DOHH2 (cell line): ENCODE results near the gene TMEM107.
A peak's percentile ranks its signal among the peaks of the same experiment; 100 is the strongest.

Experiments
- H3F3A ChIP-seq: fragments of 200-600 bp; sonication (generic), shearing (Covaris generic); 2 replicates; pipeline ENCODE4 v1.6.0; 2016; ENCODE audit warnings: antibody characterized with exemption, mild to moderate bottlenecking; ENCODE audit not compliant: control insufficient read depth, insufficient read depth
- H3K27ac ChIP-seq: fragments of 200-600 bp; sonication (generic); 2 replicates; pipeline ENCODE4 v1.5.1; 2014; ENCODE audit warnings: low read depth, mild to moderate bottlenecking, low read length, moderate library complexity
- H3K27me3 ChIP-seq: fragments of 200-600 bp; sonication (generic); 2 replicates; pipeline ENCODE4 v1.6.1; 2014; ENCODE audit warnings: mild to moderate bottlenecking, low read length, mixed read lengths; ENCODE audit not compliant: control insufficient read depth
- H3K36me3 ChIP-seq: fragments of 200-600 bp; sonication (generic); 2 replicates; pipeline ENCODE4 v1.6.1; 2014; ENCODE audit warnings: mild to moderate bottlenecking, low read length, moderate library complexity, mixed read lengths; ENCODE audit not compliant: control insufficient read depth
- H3K4me1 ChIP-seq: fragments of 200-600 bp; sonication (generic); 2 replicates; pipeline ENCODE4 v1.6.1; 2014; ENCODE audit warnings: mild to moderate bottlenecking, low read length, mixed read lengths; ENCODE audit not compliant: control insufficient read depth
- H3K4me2 ChIP-seq: fragments of 200-600 bp; sonication (generic); 2 replicates; pipeline ENCODE4 v1.6.0; 2014; ENCODE audit warnings: mild to moderate bottlenecking, low read length, moderate library complexity
- H3K4me3 ChIP-seq: fragments of 200-600 bp; sonication (generic); 2 replicates; pipeline ENCODE4 v1.5.1; 2014; ENCODE audit warnings: mild to moderate bottlenecking, low read length, mixed read lengths
- H3K79me2 ChIP-seq: fragments of 200-600 bp; sonication (generic); 2 replicates; pipeline ENCODE4 v1.6.1; 2014; ENCODE audit warnings: mild to moderate bottlenecking, low read length, mixed read lengths; ENCODE audit not compliant: control insufficient read depth
- H3K9me2 ChIP-seq: fragments of 200-600 bp; sonication (generic); replicated peaks from 2 replicates; pipeline ENCODE4 v1.6.1; 2014; ENCODE audit warnings: mild to moderate bottlenecking, low read length, mixed read lengths; ENCODE audit not compliant: control insufficient read depth
- H3K9me3 ChIP-seq: fragments of 200-600 bp; sonication (generic); 2 replicates; pipeline ENCODE4 v1.6.1; 2014; ENCODE audit warnings: antibody characterized with exemption, low read length, mixed read lengths; ENCODE audit not compliant: control insufficient read depth, insufficient read depth
- H4K20me1 ChIP-seq: fragments of 200-600 bp; sonication (generic); 2 replicates; pipeline ENCODE4 v1.6.0; 2014; ENCODE audit warnings: low read depth, mild to moderate bottlenecking, antibody characterized with exemption, low read length, moderate library complexity; ENCODE audit not compliant: control insufficient read depth, insufficient read depth
- CTCF ChIP-seq: fragments of 200-600 bp; sonication (generic); IDR thresholded peaks from one replicate; pipeline ENCODE4 v1.5.1; 2014; ENCODE audit warnings: antibody characterized with exemption, mild to moderate bottlenecking, low read depth, low read length; ENCODE audit not compliant: poor library complexity, severe bottlenecking
- EZH2phosphoT487 ChIP-seq: fragments of 200-600 bp; sonication (generic); IDR thresholded peaks from 2 replicates; pipeline ENCODE4 v1.6.1; 2017; ENCODE audit warnings: borderline replicate concordance, mild to moderate bottlenecking, antibody characterized with exemption, low read length, moderate library complexity, mixed read lengths

Gene TMEM107

GRCh38 chr17:8159032-8159400 lies 17.2 kb downstream of the TMEM107 start:
- TF ChIP-seq CTCF (no peak), EZH2phosphoT487 (no peak)
- peak overlapping the region; percentile 74; the same call in 1 of the 2 replicates for H3K4me2 ChIP-seq
- H3K79me2 ChIP-seq: peaks cover 36% of the 10 kb centered on the region
- H3K4me3 ChIP-seq: no peak overlapping the region
- peaks cover 69% of the 10 kb centered on the region for H3K4me1 ChIP-seq
- no peaks in the 10 kb centered on the region for H3K9me3 ChIP-seq
- H3K36me3 ChIP-seq: peaks cover 43% of the 10 kb centered on the region
- H3K27me3 ChIP-seq: no peaks in the 10 kb centered on the region
- peaks cover 22% of the 10 kb centered on the region for H3F3A ChIP-seq
- H3K9me2 ChIP-seq: no peaks in the 10 kb centered on the region
- H3K27ac ChIP-seq: no peak overlapping the region
- peaks cover 7% of the 10 kb centered on the region; the same call in 1 of the 2 replicates for H4K20me1 ChIP-seq

DNA sequence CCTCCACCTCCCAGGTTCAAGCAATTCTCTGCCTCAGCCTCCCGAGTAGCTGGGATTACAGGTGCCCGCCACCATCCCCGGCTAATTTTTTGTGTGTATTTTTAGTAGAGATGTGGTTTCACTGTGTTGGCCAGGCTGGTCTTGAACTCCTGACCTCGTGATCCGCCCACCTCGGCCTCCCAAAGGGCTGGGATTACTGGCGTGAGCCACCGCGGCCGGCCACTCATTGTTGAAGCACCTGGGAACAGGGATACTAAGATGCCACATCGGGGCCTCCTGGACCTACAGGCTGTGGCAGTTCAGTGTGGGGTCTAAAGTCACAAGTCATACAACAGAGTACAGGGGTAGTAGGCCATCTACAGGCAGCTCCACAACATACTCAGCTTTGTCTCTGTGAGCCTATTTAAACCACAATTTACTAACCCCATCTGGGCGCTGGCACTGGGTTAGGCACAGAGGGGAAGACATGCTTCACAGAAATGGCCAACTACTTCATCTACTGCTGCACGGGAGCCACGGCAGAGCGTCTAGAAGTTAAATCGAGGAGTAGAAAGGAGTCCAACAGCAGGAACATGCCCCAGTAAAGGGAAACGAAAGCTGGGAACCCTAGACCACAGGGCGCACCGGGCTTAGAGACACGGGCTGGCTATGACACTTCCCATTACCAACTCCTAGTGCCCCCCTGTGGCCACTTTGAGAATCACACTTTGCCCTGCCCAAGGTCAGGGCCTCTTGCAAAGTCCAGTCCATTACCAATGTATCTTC lies 17.7 kb downstream of the TMEM107 start:
- Histone ChIP-seq H3K27ac (peak overlapping the region; percentile 37), H3K36me3 (peaks cover 43% of the 10 kb centered on the region), H3K27me3 (no peaks in the 10 kb centered on the region), H3K79me2 (peaks cover 36% of the 10 kb centered on the region), H4K20me1 (peaks cover 7% of the 10 kb centered on the region; the same call in 1 of the 2 replicates), H3F3A (peaks cover 18% of the 10 kb centered on the region), H3K4me3 (peak overlapping the region; percentile 43), H3K9me3 (no peaks in the 10 kb centered on the region), H3K9me2 (no peaks in the 10 kb centered on the region), H3K4me2 (peak overlapping the region; percentile 74), H3K4me1 (peaks cover 69% of the 10 kb centered on the region)
- TF ChIP-seq CTCF (peak; percentile 83), EZH2phosphoT487 (no peak)

- Histone ChIP-seq H3K27ac (peak overlapping the region; percentile 65), H3K9me3 (no peaks in the 10 kb centered on the region), H3K9me2 (no peaks in the 10 kb centered on the region)
Measured at GRCh38 chr17:8156246-8156992, 19.8 kb downstream of the TMEM107 start.

More at GRCh38 chr17:8156246-8156992, 19.8 kb downstream of the TMEM107 start:
- peaks cover 24% of the 10 kb centered on the region for H3F3A ChIP-seq
- H3K4me1 ChIP-seq: peaks cover 78% of the 10 kb centered on the region
- no peaks in the 10 kb centered on the region for H3K27me3 ChIP-seq
- TF ChIP-seq EZH2phosphoT487: no peak
- peak; percentile 31 for TF ChIP-seq CTCF
- peak overlapping the region; percentile 78 for H3K4me3 ChIP-seq
- H4K20me1 ChIP-seq: peaks cover under 1% of the 10 kb centered on the region; the same call in 1 of the 2 replicates
- H3K79me2 ChIP-seq: peaks cover 26% of the 10 kb centered on the region
- peaks cover 30% of the 10 kb centered on the region for H3K36me3 ChIP-seq
- peak overlapping the region; percentile 99 for H3K4me2 ChIP-seq
